HepG2 (cell line): Measurements from ENCODE around the gene ADCY5. TPM values are rescaled to one million over a fixed set of nuclear protein-coding genes. Genes with fewer than 3 reads are reported as not detected.

ENCODE experiments used
- ATAC-seq: fragments of 200-7000 bp; cut with Tn5 transposase; 3 replicates; pipeline ENCODE4 v1.9.1; 2020; ENCODE audit warnings: mild to moderate bottlenecking, moderate library complexity
- BruUV-seq: library from RNA; stranded (reverse); fragments of 400-500 nt; replicated peaks from 2 replicates; lab custom pipeline; 2021; lab: Mats Ljungman, UMichigan
- CTCF ChIA-PET: fragments of 300-600 bp; formaldehyde crosslinking; extraction: SDS; loops from one replicate; lab custom pipeline; 2021; ENCODE audit warnings: low total read pairs, inconsistent platforms, low intra/inter-chr PET ratio; lab: Yijun Ruan, JAX
- POLR2A ChIA-PET: fragments of 350-600 bp; sonication (Branson Sonifier 250); formaldehyde crosslinking; loops from one replicate; lab custom pipeline; 2020; ENCODE audit warnings: antibody characterized with exemption, inconsistent platforms; lab: Yijun Ruan, JAX
- DNase-seq: peaks from one replicate; pipeline ENCODE4 v3.0.0-alpha.2; 2015; ENCODE audit warnings: low spot score
- FAIRE-seq: peaks from 3 replicates; lab custom pipeline; 2011; peaks lifted over from hg19 to GRCh38; lab: Jason Lieb, UNC
- H2AFZ ChIP-seq: one replicate; pipeline ENCODE4 v1.6.1; 2011; ENCODE audit warnings: low read length, inconsistent platforms
- H3K27ac ChIP-seq: fragments of 300-600 bp; 3 replicates; pipeline ENCODE4 v1.8.0; 2011; ENCODE audit warnings: mixed run types, mild to moderate bottlenecking, mixed read lengths, low read length, inconsistent platforms; ENCODE audit not compliant: insufficient read depth; ENCODE audit errors: extremely low read length
- H3K27me3 ChIP-seq, 2 experiments: fragments of 200-600 bp in 1 of 2; 2 replicates in 1 of 2; 3 replicates in 1 of 2; pipeline versions ENCODE4 v1.6.0 to v1.8.0; 2011; ENCODE audit warnings: low read length in 2 of 2, mild to moderate bottlenecking in 2 of 2, moderate library complexity in 2 of 2, inconsistent platforms in 1 of 2; ENCODE audit not compliant: insufficient read depth in 2 of 2, control insufficient read depth in 1 of 2
- H3K36me3 ChIP-seq, 2 experiments: fragments of 200-600 bp in 1 of 2; replicated peaks in 1 of 2; 2 replicates in 1 of 2; 3 replicates in 1 of 2; pipeline versions ENCODE4 v1.5.1 to v1.8.0; 2011; ENCODE audit warnings: low read length in 2 of 2, inconsistent platforms in 1 of 2; ENCODE audit not compliant: insufficient read depth in 2 of 2, control insufficient read depth in 1 of 2
- H3K4me1 ChIP-seq: 2 replicates; pipeline ENCODE4 v1.5.1; 2012; ENCODE audit warnings: low read length, inconsistent platforms; ENCODE audit not compliant: insufficient read depth
- H3K4me2 ChIP-seq: 2 replicates; pipeline ENCODE4 v1.6.0; 2011; ENCODE audit warnings: low read depth, low read length, inconsistent platforms
- H3K4me3 ChIP-seq, 3 experiments: fragments of 200-600 bp in 1 of 3; sonication (generic), shearing (Covaris generic) in 1 of 3; replicated peaks in 1 of 3; 2 replicates each; pipeline ENCODE4 v1.5.1; 2011 to 2016; ENCODE audit warnings: low read length in 3 of 3, inconsistent platforms in 2 of 3, low read depth in 2 of 3, mild to moderate bottlenecking in 2 of 3, control low read depth in 1 of 3, mixed read lengths in 1 of 3; ENCODE audit not compliant: insufficient read depth in 1 of 3
- H3K79me2 ChIP-seq: one replicate; pipeline ENCODE4 v1.6.1; 2011; ENCODE audit warnings: low read length, inconsistent platforms; ENCODE audit not compliant: insufficient read depth
- H3K9ac ChIP-seq: 2 replicates; pipeline ENCODE4 v1.6.0; 2011; ENCODE audit warnings: mild to moderate bottlenecking, low read depth, low read length, inconsistent platforms; ENCODE audit not compliant: insufficient read depth
- H3K9me3 ChIP-seq: 2 replicates; pipeline ENCODE4 v1.5.1; 2012; ENCODE audit warnings: mild to moderate bottlenecking, low read length
- H4K20me1 ChIP-seq: 2 replicates; pipeline ENCODE4 v1.6.0; 2011; ENCODE audit warnings: inconsistent platforms, mild to moderate bottlenecking, low read length, moderate library complexity; ENCODE audit not compliant: insufficient read depth
- E2F5 ChIP-seq: sonication (generic); formaldehyde crosslinking; conservative IDR thresholded peaks from 2 replicates; pipeline ENCODE4 v1.4.0; 2020; ENCODE audit warnings: missing genetic modification reagents
- FOXA1 ChIP-seq, 2 experiments: fragments of 450-650 bp in 1 of 2; sonication (generic) in 1 of 2; formaldehyde crosslinking in 1 of 2; IDR thresholded peaks; 2 replicates each; pipeline versions ENCODE4 v1.4.0 to v1.6.1; 2016 to 2020; ENCODE audit warnings: missing genetic modification reagents in 1 of 2
- FOXM1 ChIP-seq: sonication (generic); formaldehyde crosslinking; IDR thresholded peaks from 2 replicates; pipeline ENCODE4 v1.5.0; 2020; ENCODE audit warnings: missing genetic modification reagents
- KAT8 ChIP-seq: IDR thresholded peaks from 2 replicates; pipeline ENCODE4 v1.6.1; 2016; ENCODE audit warnings: missing genetic modification reagents, missing compliant biosample characterization
- MXD1 ChIP-seq: sonication (generic); formaldehyde crosslinking; IDR thresholded peaks from 2 replicates; pipeline ENCODE4 v1.4.0; 2020; ENCODE audit warnings: mild to moderate bottlenecking, missing genetic modification reagents
- NBN ChIP-seq: fragments of 450-650 bp; conservative IDR thresholded peaks from 2 replicates; pipeline ENCODE4 v1.6.1; 2017
- NFATC3 ChIP-seq: sonication (generic); formaldehyde crosslinking; IDR thresholded peaks from 2 replicates; pipeline ENCODE4 v1.5.1; 2020; ENCODE audit warnings: mild to moderate bottlenecking, missing genetic modification reagents
- PHF20 ChIP-seq: sonication (generic); formaldehyde crosslinking; IDR thresholded peaks from 2 replicates; pipeline ENCODE4 v1.5.0; 2020; ENCODE audit warnings: mild to moderate bottlenecking, missing genetic modification reagents
- SNAI1 ChIP-seq: sonication (generic); formaldehyde crosslinking; IDR thresholded peaks from 2 replicates; pipeline ENCODE4 v1.5.0; 2020; ENCODE audit warnings: mild to moderate bottlenecking, missing genetic modification reagents, borderline replicate concordance
- ZBTB20 ChIP-seq: sonication (generic); formaldehyde crosslinking; IDR thresholded peaks from 2 replicates; pipeline ENCODE4 v1.8.1; 2023; ENCODE audit warnings: missing genetic modification reagents, low read depth, mild to moderate bottlenecking, borderline replicate concordance
- ZMYM4 ChIP-seq: sonication (generic); formaldehyde crosslinking; IDR thresholded peaks from 2 replicates; pipeline ENCODE4 v1.8.1; 2023; ENCODE audit warnings: mild to moderate bottlenecking, missing genetic modification reagents
- ZSCAN12 ChIP-seq: sonication (generic); formaldehyde crosslinking; IDR thresholded peaks from 2 replicates; pipeline ENCODE4 v1.9.0; 2021; ENCODE audit warnings: mild to moderate bottlenecking, missing genetic modification reagents
- WGBS: methylation state at CpG from one replicate; pipeline ENCODE4 v1.1.6; 2017; ENCODE audit warnings: low lambda C conversion rate; 5-methylcytosine and 5-hydroxymethylcytosine counted together
- in situ Hi-C: cut with HindIII; loops from 2 replicates; pipeline ENCODE4 v1.10.0; 2017; ENCODE audit warnings: low pct_unique_long_range_greater_than_20kb; ENCODE audit not compliant: extremely low pct_ligation_motif_present
- intact Hi-C: fragments of 100-400 bp; cut with micrococcal nuclease; formaldehyde crosslinking; loops from one replicate; pipeline ENCODE4 v1.10.0; 2022; ENCODE audit not compliant: unreplicated experiment
- polyA plus RNA-seq, 8 experiments: library from polyadenylated mRNA; depleted of rRNA in 3 of 8; stranded (reverse) in 7 of 8; unstranded in 1 of 8; fragments of >200 nt; fragmentation: Illumina TruSeq in 4 of 8; extraction: Trizol in 4 of 8; gene quantifications; 2 replicates each; pipeline versions ENCODE4 v1.2.1 to v1.2.3, GENCODE V29; 2011 to 2016; ENCODE audit warnings: low read depth in 4 of 8, missing spikeins in 1 of 8, mixed read lengths in 1 of 8; ENCODE audit not compliant: insufficient read depth in 1 of 8
- total RNA-seq, 5 experiments: library from RNA; depleted of rRNA; stranded (reverse); fragments of >200 nt; fragmentation: Illumina TruSeq; extraction: Trizol; gene quantifications; 2 replicates each; pipeline ENCODE4 v1.2.3, GENCODE V29; 2016; ENCODE audit warnings: low read depth in 1 of 5
- TF ChIP-seq, protein P1 (sequence below): IDR thresholded peaks from 2 replicates; pipeline ENCODE4 v1.6.1; 2016; ENCODE audit warnings: mild to moderate bottlenecking, missing biosample characterization, missing genetic modification reagents
- TF ChIP-seq, protein P2 (sequence below): sonication (generic); formaldehyde crosslinking; IDR thresholded peaks from 2 replicates; pipeline ENCODE4 v1.4.0; 2020; ENCODE audit warnings: mild to moderate bottlenecking, missing genetic modification reagents
- TF ChIP-seq, protein P3 (sequence below): sonication (generic); formaldehyde crosslinking; IDR thresholded peaks from 2 replicates; pipeline ENCODE4 v1.5.1; 2020; ENCODE audit warnings: missing genetic modification reagents, mild to moderate bottlenecking, borderline replicate concordance

ADCY5 gene
- total and polyA plus RNA-seq, 2 of the 13 experiments (the other 11 are each of a cell fraction or from before 2014, with no cell fraction given): not detected

GRCh38 chr3:123300056-123300455, 148.8 kb downstream of the ADCY5 start:
- intact Hi-C loops (no loop called here), in situ Hi-C loops (no loop called here)
- Histone ChIP-seq H3K36me3 (no peaks in the 10 kb centered on the region), H3K27me3 (peaks cover 4 to 15% of the 10 kb centered on the region in 2 experiments; a peak in 3 of 5 replicates), H3K9me3 (no peaks in the 10 kb centered on the region), H3K4me3 (no peak overlapping the region), H3K4me2 (no peak overlapping the region), H4K20me1 (no peaks in the 10 kb centered on the region), H3K9ac (no peak overlapping the region), H3K79me2 (no peaks in the 10 kb centered on the region), H2AFZ (no peak overlapping the region)
- ATAC-seq (peak; percentile 22), FAIRE-seq (no peak), DNase-seq (no peak)
- CTCF ChIA-PET: no interaction called here
- WGBS: no CpG with 5 or more reads among the region's 16 CpGs
- BruUV-seq: no TSS peak
- no peak for TF ChIP-seq FOXM1 (CRISPR knock-in tag)
- TF ChIP-seq MXD1 (CRISPR knock-in tag): no peak
- TF ChIP-seq PHF20 (CRISPR knock-in tag): no peak
- TF ChIP-seq KAT8 (CRISPR knock-in tag): no peak
- no peak for TF ChIP-seq ZBTB20 (CRISPR knock-in tag)
- TF ChIP-seq, protein P1, sequence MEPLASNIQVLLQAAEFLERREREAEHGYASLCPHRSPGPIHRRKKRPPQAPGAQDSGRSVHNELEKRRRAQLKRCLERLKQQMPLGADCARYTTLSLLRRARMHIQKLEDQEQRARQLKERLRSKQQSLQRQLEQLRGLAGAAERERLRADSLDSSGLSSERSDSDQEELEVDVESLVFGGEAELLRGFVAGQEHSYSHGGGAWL: no peak
- no peak for TF ChIP-seq FOXA1 (IDR thresholded peaks at IDR 0.05)
- TF ChIP-seq FOXA1 (CRISPR knock-in tag; IDR thresholded peaks at IDR 0.05): no peak
- no peak for TF ChIP-seq NFATC3 (CRISPR knock-in tag)
- TF ChIP-seq E2F5 (CRISPR knock-in tag): no peak
- TF ChIP-seq ZMYM4 (CRISPR knock-in tag): no peak
- TF ChIP-seq SNAI1: no peak
- TF ChIP-seq, protein P2, sequence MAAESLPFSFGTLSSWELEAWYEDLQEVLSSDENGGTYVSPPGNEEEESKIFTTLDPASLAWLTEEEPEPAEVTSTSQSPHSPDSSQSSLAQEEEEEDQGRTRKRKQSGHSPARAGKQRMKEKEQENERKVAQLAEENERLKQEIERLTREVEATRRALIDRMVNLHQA: no peak
- no peak for TF ChIP-seq ZSCAN12 (CRISPR knock-in tag)
- TF ChIP-seq, protein P3, sequence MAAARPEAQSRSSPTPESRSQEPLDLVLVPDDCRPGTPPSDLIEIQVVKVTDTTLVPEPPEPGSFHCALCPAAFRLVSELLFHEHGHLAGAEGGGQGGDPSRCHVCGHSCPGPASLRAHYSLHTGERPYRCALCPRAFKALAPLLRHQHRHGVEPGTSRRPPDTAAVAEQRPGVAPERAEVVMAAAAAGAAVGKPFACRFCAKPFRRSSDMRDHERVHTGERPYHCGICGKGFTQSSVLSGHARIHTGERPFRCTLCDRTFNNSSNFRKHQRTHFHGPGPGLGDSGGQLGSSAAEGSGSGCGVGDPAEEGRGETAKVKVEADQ: no peak
- TF ChIP-seq NBN: no peak
- TF ChIP-seq, all 625 proteins: peak for 0
- POLR2A ChIA-PET: no interaction called here
- Histone ChIP-seq H3K4me1 (no peaks in the 10 kb centered on the region), H3K27ac (no peak overlapping the region)
